Osteoblast (primary cell): Measurements from ENCODE around the gene CDH15. TPM values are rescaled to one million over a fixed set of nuclear protein-coding genes. Genes with fewer than 3 reads are reported as not detected.
"Not testable (repeated sequence)": the region's sequence is repeated elsewhere in the genome, so short reads cannot be mapped to it uniquely, and the experiment has no call there.

Source experiments
- DNase-seq: peaks from one replicate; pipeline ENCODE4 v3.0.0; 2011; ENCODE audit warnings: low spot score, mixed read lengths; ENCODE audit not compliant: insufficient read length; ENCODE audit errors: missing footprints
- H2AFZ ChIP-seq: 2 replicates; pipeline ENCODE4 v1.6.0; 2011; ENCODE audit warnings: mild to moderate bottlenecking, low read length
- H3K27ac ChIP-seq: 2 replicates; pipeline ENCODE4 v1.5.1; 2011; ENCODE audit warnings: mild to moderate bottlenecking, low read depth, low read length, moderate library complexity
- H3K27me3 ChIP-seq: 2 replicates; pipeline ENCODE4 v1.6.0; 2012; ENCODE audit warnings: mild to moderate bottlenecking, control low read depth, inconsistent platforms, low read length, moderate library complexity; ENCODE audit not compliant: insufficient read depth
- H3K36me3 ChIP-seq: 2 replicates; pipeline ENCODE4 v1.5.1; 2011; ENCODE audit warnings: mild to moderate bottlenecking, low read length, control low read depth, moderate library complexity; ENCODE audit not compliant: insufficient read depth
- H3K4me1 ChIP-seq: 2 replicates; pipeline ENCODE4 v1.5.1; 2011; ENCODE audit warnings: mild to moderate bottlenecking, low read length, control low read depth, moderate library complexity; ENCODE audit not compliant: insufficient read depth
- H3K4me2 ChIP-seq: 2 replicates; pipeline ENCODE4 v1.6.0; 2011; ENCODE audit warnings: mild to moderate bottlenecking, low read length; ENCODE audit not compliant: insufficient read depth
- H3K4me3 ChIP-seq: fragments of 200-600 bp; sonication (generic); 3 replicates; pipeline ENCODE4 v1.5.1; 2012; ENCODE audit warnings: mild to moderate bottlenecking, low read length, inconsistent platforms; ENCODE audit not compliant: insufficient read depth
- H3K79me2 ChIP-seq: 2 replicates; pipeline ENCODE4 v1.6.0; 2012; ENCODE audit warnings: mild to moderate bottlenecking, low read length, control low read depth, inconsistent platforms; ENCODE audit not compliant: insufficient read depth
- H3K9me3 ChIP-seq: 2 replicates; pipeline ENCODE4 v1.5.1; 2011; ENCODE audit warnings: low read depth, low read length, control low read depth
- H4K20me1 ChIP-seq: 2 replicates; pipeline ENCODE4 v1.6.0; 2012; ENCODE audit warnings: mild to moderate bottlenecking, low read length, control low read depth; ENCODE audit not compliant: insufficient read depth
- total RNA-seq: library from RNA; depleted of rRNA; stranded (reverse); fragments of >200 nt; gene quantifications from 2 replicates; pipeline ENCODE4 v1.2.3, GENCODE V29; 2012
- TF ChIP-seq, protein P1 (sequence below): IDR thresholded peaks from 2 replicates; pipeline ENCODE4 v1.5.1; 2011; ENCODE audit warnings: mild to moderate bottlenecking, low read depth, low read length, moderate library complexity; ENCODE audit errors: extremely low read depth

Gene CDH15
- total RNA-seq, 1 donor: 2.2 TPM

DNA sequence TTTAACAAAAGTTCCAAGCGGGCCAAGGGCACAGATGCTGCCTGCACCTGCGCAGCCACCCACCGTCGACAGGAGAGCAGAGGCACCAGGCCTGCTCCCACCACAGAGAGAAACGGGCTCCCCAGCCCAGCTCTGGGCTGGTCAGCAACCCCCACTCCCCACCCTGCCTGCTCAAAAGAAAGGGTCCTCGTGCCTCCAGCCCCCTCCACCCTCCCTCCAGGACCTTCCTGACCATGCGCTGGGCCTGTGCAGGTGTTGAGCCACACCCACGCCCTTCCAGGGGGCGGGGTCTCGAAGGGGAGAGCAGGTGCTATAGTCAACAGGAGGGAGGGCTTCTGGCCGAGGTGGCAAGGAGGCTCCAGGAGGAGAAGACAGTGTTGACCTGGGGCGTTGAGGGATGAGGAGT is 71.2 kb downstream of the CDH15 start:
- peaks cover 2% of the 10 kb centered on the region for H3K79me2 ChIP-seq
- DNase-seq: no peak
- H3K4me2 ChIP-seq: no peak overlapping the region
- TF ChIP-seq, protein P1, sequence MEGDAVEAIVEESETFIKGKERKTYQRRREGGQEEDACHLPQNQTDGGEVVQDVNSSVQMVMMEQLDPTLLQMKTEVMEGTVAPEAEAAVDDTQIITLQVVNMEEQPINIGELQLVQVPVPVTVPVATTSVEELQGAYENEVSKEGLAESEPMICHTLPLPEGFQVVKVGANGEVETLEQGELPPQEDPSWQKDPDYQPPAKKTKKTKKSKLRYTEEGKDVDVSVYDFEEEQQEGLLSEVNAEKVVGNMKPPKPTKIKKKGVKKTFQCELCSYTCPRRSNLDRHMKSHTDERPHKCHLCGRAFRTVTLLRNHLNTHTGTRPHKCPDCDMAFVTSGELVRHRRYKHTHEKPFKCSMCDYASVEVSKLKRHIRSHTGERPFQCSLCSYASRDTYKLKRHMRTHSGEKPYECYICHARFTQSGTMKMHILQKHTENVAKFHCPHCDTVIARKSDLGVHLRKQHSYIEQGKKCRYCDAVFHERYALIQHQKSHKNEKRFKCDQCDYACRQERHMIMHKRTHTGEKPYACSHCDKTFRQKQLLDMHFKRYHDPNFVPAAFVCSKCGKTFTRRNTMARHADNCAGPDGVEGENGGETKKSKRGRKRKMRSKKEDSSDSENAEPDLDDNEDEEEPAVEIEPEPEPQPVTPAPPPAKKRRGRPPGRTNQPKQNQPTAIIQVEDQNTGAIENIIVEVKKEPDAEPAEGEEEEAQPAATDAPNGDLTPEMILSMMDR: no peak
- H2AFZ ChIP-seq: no peak overlapping the region
- H3K27me3 ChIP-seq: no peaks in the 10 kb centered on the region
- H3K9me3 ChIP-seq: no peaks in the 10 kb centered on the region
- no peak overlapping the region for H3K27ac ChIP-seq
- no peaks in the 10 kb centered on the region for H3K36me3 ChIP-seq
- H3K4me3 ChIP-seq: no peak overlapping the region
- no peaks in the 10 kb centered on the region for H4K20me1 ChIP-seq
- H3K4me1 ChIP-seq: peaks cover 3% of the 10 kb centered on the region

DNA sequence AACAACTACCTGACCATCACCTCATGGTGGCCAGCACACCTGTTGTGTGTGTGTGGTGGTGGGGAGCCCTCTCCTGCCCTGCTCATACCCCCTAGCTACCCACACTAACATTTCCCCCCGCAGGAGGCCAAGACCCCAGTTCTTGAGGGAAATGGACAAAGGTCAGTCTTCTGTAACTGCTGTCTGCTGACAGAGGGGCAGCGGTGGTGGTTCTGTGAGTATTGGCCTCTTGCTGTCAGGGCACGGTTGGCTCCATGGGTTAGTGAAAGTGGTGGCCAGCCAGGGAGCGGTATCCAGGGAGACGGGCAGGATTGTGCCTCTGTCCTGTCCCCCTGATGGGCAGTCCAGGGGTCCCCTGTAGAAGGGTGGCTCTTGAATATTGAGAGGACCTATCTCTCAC is 72.1 kb downstream of the CDH15 start:
- H3K4me1 ChIP-seq: peaks cover 3% of the 10 kb centered on the region
- H3K4me2 ChIP-seq: no peak overlapping the region
- DNase-seq: no peak
- H3K79me2 ChIP-seq: peaks cover 2% of the 10 kb centered on the region
- H3K27ac ChIP-seq: no peak overlapping the region
- H3K27me3 ChIP-seq: no peaks in the 10 kb centered on the region
- no peak overlapping the region for H2AFZ ChIP-seq
- no peak overlapping the region for H3K4me3 ChIP-seq
- no peaks in the 10 kb centered on the region for H4K20me1 ChIP-seq
- H3K9me3 ChIP-seq: no peaks in the 10 kb centered on the region
- TF ChIP-seq, protein P1: no peak
- H3K36me3 ChIP-seq: no peaks in the 10 kb centered on the region

DNA sequence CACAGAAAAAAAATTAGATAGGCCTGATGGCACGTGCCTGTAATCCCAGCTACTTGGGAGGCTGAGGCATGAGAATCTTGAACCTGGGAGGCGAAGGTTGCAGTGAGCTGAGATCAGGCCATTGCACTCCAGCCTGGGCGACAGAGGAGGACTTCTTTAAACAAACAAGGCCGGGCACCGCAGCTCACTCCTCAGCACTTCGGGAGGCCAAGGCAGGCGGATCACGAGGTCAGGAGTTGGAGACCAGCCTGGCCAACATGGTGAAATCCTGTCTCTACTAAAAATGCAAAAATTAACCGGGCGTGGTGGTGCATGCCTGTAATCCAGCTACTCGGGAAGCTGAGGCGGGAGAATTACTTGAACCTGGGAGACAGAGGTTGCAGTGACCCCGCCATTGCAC is 72.7 kb downstream of the CDH15 start:
- not testable (repeated sequence) for H2AFZ ChIP-seq, DNase-seq, H3K27ac ChIP-seq

DNA sequence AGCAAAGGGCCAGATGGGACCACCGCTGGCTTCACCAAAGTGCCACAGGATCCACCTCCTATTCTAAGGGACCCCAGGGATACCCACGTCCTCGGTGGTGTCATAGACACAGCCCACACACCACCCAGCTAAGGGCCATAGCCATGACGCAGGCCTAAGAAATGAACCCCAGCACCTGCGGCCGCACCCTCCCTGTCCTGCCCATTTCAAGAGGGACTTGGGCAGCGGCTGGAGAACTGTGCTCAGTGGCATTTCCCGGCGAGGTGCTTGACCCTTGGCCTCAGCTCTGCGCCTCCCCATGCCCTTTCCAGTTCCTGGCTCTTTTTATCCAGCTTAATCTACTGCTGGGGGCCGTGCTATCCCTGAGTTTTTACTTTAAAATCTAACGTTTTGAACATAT is 73.2 kb downstream of the CDH15 start:
- DNase-seq: no peak
- peaks cover 3% of the 10 kb centered on the region for H3K4me1 ChIP-seq

More for the DNA sequence above, 72.7 kb downstream of the CDH15 start:
- not testable (repeated sequence) for H4K20me1 ChIP-seq, H3K27me3 ChIP-seq, H3K4me2 ChIP-seq, H3K9me3 ChIP-seq, H3K4me3 ChIP-seq, H3K4me1 ChIP-seq, H3K79me2 ChIP-seq, H3K36me3 ChIP-seq

More for the DNA sequence above, 73.2 kb downstream of the CDH15 start:
- Histone ChIP-seq H3K27ac (no peak overlapping the region), H3K27me3 (no peaks in the 10 kb centered on the region), H3K36me3 (no peaks in the 10 kb centered on the region), H3K9me3 (no peaks in the 10 kb centered on the region), H2AFZ (no peak overlapping the region), H4K20me1 (no peaks in the 10 kb centered on the region), H3K4me2 (no peak overlapping the region), H3K79me2 (peaks cover 2% of the 10 kb centered on the region), H3K4me3 (no peak overlapping the region)
- TF ChIP-seq, protein P1: no peak

Other genes with a start within 250 kb of the CDH15 start
- gene CBFA2T3, start 194.5 kb upstream of the CDH15 start, total RNA-seq: not detected in 2 replicates
- gene ACSF3, start 77.9 kb upstream of the CDH15 start, total RNA-seq: 25.6 and 29.3 TPM in 2 replicates
- not detected in 2 replicates for gene SLC22A31, start 28.8 kb downstream of the CDH15 start, total RNA-seq
- gene ZNF778, start 46.0 kb downstream of the CDH15 start, total RNA-seq: 6.2 and 8.7 TPM in 2 replicates